Measurements from ENCODE around the gene LTO1.

DNA sequence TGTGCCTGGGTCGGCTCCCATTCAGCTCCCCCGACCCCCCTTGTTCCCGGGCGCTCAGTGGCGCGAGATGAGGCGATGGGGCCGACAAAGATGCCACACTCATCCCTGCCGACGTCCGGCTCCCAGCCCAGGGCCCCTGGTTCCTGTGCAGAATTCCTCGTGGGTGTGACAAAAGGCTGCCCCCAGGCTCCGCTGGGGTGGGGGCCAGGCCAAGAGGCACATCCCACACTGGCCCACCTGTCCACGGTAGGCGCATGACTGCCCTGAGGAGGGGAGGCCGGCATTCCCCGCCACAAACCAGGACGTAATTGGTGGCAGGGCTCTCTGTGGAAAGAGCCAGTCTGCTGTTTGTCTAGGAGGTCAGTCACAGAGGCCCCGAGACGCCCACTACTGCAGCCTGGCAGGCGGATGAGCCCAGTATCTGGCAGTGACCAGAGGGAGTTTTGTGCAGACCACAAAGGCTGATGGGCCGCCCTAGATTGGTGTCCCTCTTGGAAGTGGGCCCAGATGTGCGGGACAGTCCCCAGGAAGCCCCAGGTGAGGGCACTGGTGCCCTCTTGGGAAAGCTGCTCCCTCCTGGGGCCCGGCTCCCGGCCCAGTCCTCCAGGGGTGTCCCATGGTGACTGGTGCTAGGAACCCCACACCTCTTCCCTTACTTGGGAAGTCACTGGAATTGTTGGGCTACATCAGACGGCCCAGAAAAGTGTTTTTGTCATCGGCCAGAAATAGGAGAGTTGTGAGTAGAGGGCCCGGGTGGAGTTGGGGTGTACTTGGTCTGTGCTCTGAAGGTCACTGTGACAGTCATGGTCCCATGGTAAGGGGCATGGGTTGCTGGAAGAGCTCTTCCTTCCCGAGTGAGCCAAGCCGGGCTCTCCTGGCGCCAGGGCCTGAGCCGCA is 28.4 kb downstream of the LTO1 start:
- TF ChIP-seq CTCF (IDR thresholded peaks at IDR 0.05): no peak
- TF ChIP-seq ZFX (IDR thresholded peaks at IDR 0.05; ENCODE audit: borderline replicate concordance): no peak
